ENCODE data around the gene STK38L. TPM values are rescaled to one million over a fixed set of nuclear protein-coding genes. Genes with fewer than 3 reads are reported as not detected.
A peak's percentile ranks its signal among the peaks of the same experiment; 100 is the strongest.

The STK38L gene
- total and polyA plus RNA-seq, 2 donors (not counting 1 experiment from before 2014, with no cell fraction given): 16.5 to 19.9 TPM

- H3K4me1 ChIP-seq (ENCODE audit: control insufficient read depth, extremely low read depth, insufficient read depth, low read length): no peaks in the 10 kb centered on the region
- H3K9me3 ChIP-seq (ENCODE audit: control insufficient read depth, insufficient read depth, low read depth, low read length): no peaks in the 10 kb centered on the region
- no peaks in the 10 kb centered on the region for H3K36me3 ChIP-seq (ENCODE audit: control insufficient read depth, insufficient read depth, low read length)
- H3K4me2 ChIP-seq (ENCODE audit: extremely low read depth, insufficient read depth, low read length): no peak overlapping the region
- no peak overlapping the region for H3K4me3 ChIP-seq (replicated peaks in 1 of 4; ENCODE audit: control extremely low read depth in 1 of 4, insufficient read depth in 1 of 4, low read depth in 3 of 4, low read length in 4 of 4)
- no peak overlapping the region for H2AFZ ChIP-seq (ENCODE audit: low read length)
- DNase-seq (ENCODE audit: low read depth in 2 of 2): peak; percentile 47 to 93
- no peaks in the 10 kb centered on the region for H3K79me2 ChIP-seq (ENCODE audit: control insufficient read depth, insufficient read depth, low read length)
- no peak overlapping the region for H3K27ac ChIP-seq (ENCODE audit: insufficient read depth, low read length)
- H3K9ac ChIP-seq (ENCODE audit: insufficient read depth, low read length): no peak overlapping the region
- no peaks in the 10 kb centered on the region for H3K27me3 ChIP-seq (ENCODE audit: control insufficient read depth, insufficient read depth, low read length)
- H4K20me1 ChIP-seq (ENCODE audit: control insufficient read depth, extremely low read depth, insufficient read depth, low read length): no peaks in the 10 kb centered on the region
- TF ChIP-seq EZH2 (IDR thresholded peaks at IDR 0.05; ENCODE audit: low read length, missing control alignments) (no peak), CTCF (conservative IDR thresholded peaks at IDR 0.05 in 1 of 2, IDR thresholded peaks at IDR 0.05 in 1 of 2; ENCODE audit: low read depth in 1 of 2, low read length in 2 of 2) (no peak)
Observed at GRCh38 chr12:27284751-27285150, 40.7 kb downstream of the STK38L start.

DNA sequence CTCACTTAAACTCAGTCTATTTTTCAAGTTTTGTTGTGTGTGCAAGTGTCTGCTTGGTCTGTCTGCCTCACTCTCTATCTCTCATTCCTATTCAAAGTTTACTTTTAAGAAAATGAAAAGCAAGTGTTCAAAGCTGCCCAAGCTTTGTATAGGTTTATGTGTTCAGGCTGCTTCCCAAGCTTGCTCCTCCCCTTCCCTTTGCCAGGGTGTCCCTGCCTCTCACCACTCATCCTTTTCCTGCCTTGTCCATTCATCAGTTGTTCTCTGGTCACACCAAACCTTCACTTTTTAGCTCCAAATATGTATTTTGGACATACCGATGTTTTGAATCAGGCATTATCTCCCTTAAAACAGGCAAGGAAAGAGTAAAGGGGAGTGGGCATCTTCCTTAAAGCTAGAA is 41.3 kb downstream of the STK38L start:
- DNase-seq (ENCODE audit: low read depth in 2 of 2): peak in 1 of 2 donors; percentile 51
- Histone ChIP-seq H3K36me3 (ENCODE audit: control insufficient read depth, insufficient read depth, low read length) (no peaks in the 10 kb centered on the region), H3K4me1 (ENCODE audit: control insufficient read depth, extremely low read depth, insufficient read depth, low read length) (no peaks in the 10 kb centered on the region), H3K4me2 (ENCODE audit: extremely low read depth, insufficient read depth, low read length) (no peak overlapping the region), H2AFZ (ENCODE audit: low read length) (no peak overlapping the region), H3K27me3 (ENCODE audit: control insufficient read depth, insufficient read depth, low read length) (no peaks in the 10 kb centered on the region), H4K20me1 (ENCODE audit: control insufficient read depth, extremely low read depth, insufficient read depth, low read length) (no peaks in the 10 kb centered on the region), H3K9ac (ENCODE audit: insufficient read depth, low read length) (no peak overlapping the region), H3K9me3 (ENCODE audit: control insufficient read depth, insufficient read depth, low read depth, low read length) (no peaks in the 10 kb centered on the region), H3K4me3 (replicated peaks in 1 of 4; ENCODE audit: control extremely low read depth in 1 of 4, insufficient read depth in 1 of 4, low read depth in 3 of 4, low read length in 4 of 4) (no peak overlapping the region), H3K79me2 (ENCODE audit: control insufficient read depth, insufficient read depth, low read length) (no peaks in the 10 kb centered on the region), H3K27ac (ENCODE audit: insufficient read depth, low read length) (no peak overlapping the region)
- TF ChIP-seq EZH2 (IDR thresholded peaks at IDR 0.05; ENCODE audit: low read length, missing control alignments) (no peak), CTCF (conservative IDR thresholded peaks at IDR 0.05 in 1 of 2, IDR thresholded peaks at IDR 0.05 in 1 of 2; ENCODE audit: low read depth in 1 of 2, low read length in 2 of 2) (no peak)

DNA sequence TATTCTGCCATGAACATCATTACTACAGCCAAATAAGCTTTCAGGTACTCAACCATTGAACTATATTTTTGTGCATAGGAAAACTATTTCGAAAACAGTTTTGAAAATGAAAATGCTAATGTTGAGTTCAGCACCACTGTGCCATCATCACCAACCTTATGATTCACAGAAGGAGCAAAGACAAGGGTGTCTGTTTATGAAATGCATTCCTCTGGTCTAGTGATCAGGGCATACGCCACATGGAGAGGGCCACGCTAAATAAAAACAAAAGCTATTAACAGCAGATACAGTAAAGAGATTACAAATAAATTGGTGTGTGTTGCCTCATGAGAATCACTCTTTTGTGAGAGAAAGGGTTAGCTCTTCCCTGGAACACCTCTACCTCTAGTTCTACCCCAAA is 45.3 kb downstream of the STK38L start:
- Histone ChIP-seq H3K79me2 (ENCODE audit: control insufficient read depth, insufficient read depth, low read length) (no peaks in the 10 kb centered on the region), H3K4me1 (ENCODE audit: control insufficient read depth, extremely low read depth, insufficient read depth, low read length) (no peaks in the 10 kb centered on the region), H3K9ac (ENCODE audit: insufficient read depth, low read length) (no peak overlapping the region), H3K36me3 (ENCODE audit: control insufficient read depth, insufficient read depth, low read length) (no peaks in the 10 kb centered on the region), H3K4me2 (ENCODE audit: extremely low read depth, insufficient read depth, low read length) (no peak overlapping the region), H2AFZ (ENCODE audit: low read length) (no peak overlapping the region), H3K27me3 (ENCODE audit: control insufficient read depth, insufficient read depth, low read length) (no peaks in the 10 kb centered on the region), H3K4me3 (replicated peaks in 1 of 4; ENCODE audit: control extremely low read depth in 1 of 4, insufficient read depth in 1 of 4, low read depth in 3 of 4, low read length in 4 of 4) (no peak overlapping the region), H3K27ac (ENCODE audit: insufficient read depth, low read length) (no peak overlapping the region), H4K20me1 (ENCODE audit: control insufficient read depth, extremely low read depth, insufficient read depth, low read length) (no peaks in the 10 kb centered on the region), H3K9me3 (ENCODE audit: control insufficient read depth, insufficient read depth, low read depth, low read length) (no peaks in the 10 kb centered on the region)
- TF ChIP-seq CTCF (conservative IDR thresholded peaks at IDR 0.05 in 1 of 2, IDR thresholded peaks at IDR 0.05 in 1 of 2; ENCODE audit: low read depth in 1 of 2, low read length in 2 of 2) (no peak), EZH2 (IDR thresholded peaks at IDR 0.05; ENCODE audit: low read length, missing control alignments) (no peak)
- DNase-seq (ENCODE audit: low read depth in 2 of 2): peak in 1 of 2 donors; percentile 37

Measured in fibroblast of lung (primary cell).